Pancreas (tissue), 10 donors: ENCODE data around the gene FARSB. TPM values are rescaled to one million over a fixed set of nuclear protein-coding genes. Genes with fewer than 3 reads are reported as not detected.
A peak's percentile ranks its signal among the peaks of the same experiment; 100 is the strongest.

Experiments used
- ATAC-seq, 4 donors: fragments of 200-7000 bp; cut with Tn5 transposase; one replicate each; pipeline versions ENCODE4 v1.8.0 to v1.9.1; 2020; ENCODE audit warnings: mild to moderate bottlenecking in 4 of 4, moderate library complexity in 4 of 4
- DNase-seq, 6 donors: peaks; one replicate each; pipeline ENCODE4 v3.0.0-alpha.2; 2020
- FAIRE-seq: peaks from 2 replicates; lab custom pipeline; 2012; peaks lifted over from hg19 to GRCh38; lab: Jason Lieb, UNC
- H3K27ac ChIP-seq, 4 donors: fragments of 200-600 bp; sonication (generic); 1 replicate in 3 of 4; 2 replicates in 1 of 4; pipeline versions ENCODE4 v1.5.0 to v1.8.0; 2020
- H3K27me3 ChIP-seq, 4 donors: fragments of 200-600 bp; one replicate each; pipeline ENCODE4 v1.8.0; 2021
- H3K36me3 ChIP-seq, 3 donors: fragments of 200-600 bp; sonication (generic) in 1 of 3; one replicate each; pipeline versions ENCODE4 v1.5.0 to v1.8.0; 2020 to 2021
- H3K4me1 ChIP-seq, 3 donors: fragments of 200-600 bp; one replicate each; pipeline ENCODE4 v1.8.0; 2021
- H3K4me3 ChIP-seq, 4 donors: fragments of 200-600 bp; sonication (generic) in 2 of 4; one replicate each; pipeline versions ENCODE4 v1.5.0 to v1.8.0; 2020 to 2021
- H3K9me3 ChIP-seq, 4 donors: fragments of 200-600 bp; one replicate each; pipeline ENCODE4 v1.8.0; 2021
- CTCF ChIP-seq, 4 donors: fragments of 200-600 bp; sonication (generic) in 3 of 4; IDR thresholded peaks; one replicate each; pipeline versions ENCODE4 v1.5.0 to v1.8.0; 2021; ENCODE audit warnings: antibody characterized with exemption in 4 of 4
- WGBS, 2 donors: extraction: QIAGEN DNeasy Blood & Tissue Kit; methylation state at CpG; one replicate each; pipeline ENCODE4 v1.1.7; 2013; 5-methylcytosine and 5-hydroxymethylcytosine counted together
- intact Hi-C, 3 donors: fragments of 100-400 bp; cut with DNase I; formaldehyde crosslinking; loops; one replicate each; pipeline versions ENCODE4 v1.11.1 to v1.14.2; 2022
- polyA plus RNA-seq, 2 donors: library from polyadenylated mRNA; stranded (reverse); fragments of 200-250 nt; gene quantifications; one replicate each; pipeline ENCODE4 v1.2.3, GENCODE V29; 2013
- total RNA-seq, 6 donors: library from RNA; stranded (reverse); fragmentation: NEBNext Ultra II Directional in 4 of 6; extraction: Animal tissue kit (Norgen Biotek cat#: 25700) in 4 of 6; gene quantifications; one replicate each; pipeline versions ENCODE4 v1.2.1 to v1.2.4, GENCODE V29; 2021 to 2023
- donor health status: healthy with polysubstance abuse.
- donor health status: DM: no; HTN: no; CAD: no; lungs with moderate emphysema.
- donor health status: DM: no; HTN: no; CAD: no.
- donor health status: control.
- donor health status: control.
- donor health status: Bipolar disorder and iron deficiency.
- donor health status: DM: yes; HTN: yes; CAD: no.
- donor health status: DM: no; HTN: no; CAD: no.
- donor health status: DM: no; HTN: no; CAD: no.
- donor health status: DM: yes; HTN: yes; CAD: no.

FARSB gene
- total RNA-seq (10 to 100 TPM in 2 of 6 donors, 1 to 10 TPM in 4; 6.1 to 13.7 (median 8.6) TPM), polyA plus RNA-seq (10 to 100 TPM in 1 of 2 donors, 1 to 10 TPM in 1; 8.6 to 12.1 TPM)

GRCh38 chr2:222655787-222656525 is at the start of gene FARSB:
FARSB (minus strand) TSS chr2:222656092; CDS start chr2:222656073, 19 bp downstream.
- 0 to 1% methylated on average over 45 of the region's 45 CpGs for WGBS, 2 donors
- no peak for TF ChIP-seq CTCF (IDR thresholded peaks at IDR 0.05)
- no peaks in the 10 kb centered on the region for H3K27me3 ChIP-seq
- H3K9me3 ChIP-seq: no peaks in the 10 kb centered on the region
- no peaks in the 10 kb centered on the region for H3K36me3 ChIP-seq
- intact Hi-C loops: no loop called here
- ATAC-seq: peak; percentile 97 to 99 (median 97)
- H3K27ac ChIP-seq: peak within 1 kb of the TSS; percentile 95 to 97 (median 96)
- FAIRE-seq: peak; percentile 74
- peaks cover 4 to 25% (median 17%) of the 10 kb centered on the region in 3 donors for H3K4me1 ChIP-seq
- H3K4me3 ChIP-seq: peak within 1 kb of the TSS; percentile 91 to 100 (median 98)
- DNase-seq: peak; percentile 94 to 99 (median 94)

GRCh38 chr2:222703886-222704285 is 48.0 kb upstream of the FARSB start:
- no peak overlapping the region for H3K27ac ChIP-seq
- no peaks in the 10 kb centered on the region for H3K27me3 ChIP-seq
- no peaks in the 10 kb centered on the region for H3K36me3 ChIP-seq
- peaks cover 0 to 5% (median 2%) of the 10 kb centered on the region in 3 donors for H3K4me1 ChIP-seq
- no peak for ATAC-seq
- TF ChIP-seq CTCF (IDR thresholded peaks at IDR 0.05): no peak
- H3K4me3 ChIP-seq: no peak overlapping the region
- H3K9me3 ChIP-seq: no peaks in the 10 kb centered on the region
- 88 to 93% methylated on average over 3 of the region's 3 CpGs for WGBS, 2 donors
- no peak for DNase-seq
- no peak for FAIRE-seq
- intact Hi-C loops: loop anchor here in 2 of 3 donors (10.0 kb wide), 1 partner anchor 201 kb away; no protein-coding TSS in a partner anchor

GRCh38 chr2:222703091-222703490 is 47.2 kb upstream of the FARSB start:
- FAIRE-seq: no peak
- no peak overlapping the region for H3K4me3 ChIP-seq

DNA sequence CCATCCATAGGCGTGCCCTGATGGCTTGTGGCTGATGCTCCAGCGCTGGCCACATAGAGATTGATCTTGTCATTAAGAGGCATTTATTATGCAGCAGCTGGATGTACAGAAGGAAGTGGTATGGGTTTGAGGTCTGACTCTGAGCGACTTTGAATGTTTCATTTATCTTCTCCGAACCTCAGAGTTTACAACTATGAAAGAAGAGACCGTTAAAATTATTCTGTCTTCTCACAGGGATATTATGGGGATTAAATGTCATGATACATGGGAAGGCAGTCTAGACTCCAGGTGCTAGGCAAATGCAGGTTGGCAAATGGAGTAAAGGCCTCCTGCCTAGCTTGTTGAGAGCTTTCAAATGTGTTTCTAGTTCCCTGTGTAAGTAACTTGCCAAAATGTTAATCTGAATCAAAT is 45.8 kb upstream of the FARSB start:
- no peak overlapping the region for H3K27ac ChIP-seq
- TF ChIP-seq CTCF (IDR thresholded peaks at IDR 0.05): no peak
- no peaks in the 10 kb centered on the region for H3K36me3 ChIP-seq
- ATAC-seq (no peak), DNase-seq (no peak), FAIRE-seq (no peak)
- no peak overlapping the region for H3K4me3 ChIP-seq
- no peaks in the 10 kb centered on the region for H3K27me3 ChIP-seq
- H3K9me3 ChIP-seq: no peaks in the 10 kb centered on the region
- 69 to 87% methylated on average over 5 of the region's 5 CpGs for WGBS, 2 donors
- H3K4me1 ChIP-seq: no peaks in the 10 kb centered on the region
- intact Hi-C loops: loop anchor here in 2 of 3 donors (10.0 kb wide), 1 partner anchor 203 kb away; no protein-coding TSS in a partner anchor

More at GRCh38 chr2:222703091-222703490, 47.2 kb upstream of the FARSB start:
- H3K27ac ChIP-seq: no peak overlapping the region
- 35% methylated on average over 2 of the region's 2 CpGs for WGBS, 2 donors
- ATAC-seq (no peak), DNase-seq (no peak)
- H3K9me3 ChIP-seq: no peaks in the 10 kb centered on the region
- H3K4me1 ChIP-seq: no peaks in the 10 kb centered on the region
- no peak for TF ChIP-seq CTCF (IDR thresholded peaks at IDR 0.05)
- no peaks in the 10 kb centered on the region for H3K36me3 ChIP-seq
- intact Hi-C loops: loop anchor here in 2 of 3 donors (10.0 kb wide), 1 partner anchor 202 kb away; no protein-coding TSS in a partner anchor
- H3K27me3 ChIP-seq: no peaks in the 10 kb centered on the region
